ACHN (cell line): ENCODE data around the gene LTBP1.
"Not testable (repeated sequence)": the region's sequence is repeated elsewhere in the genome, so short reads cannot be mapped to it uniquely, and the experiment has no call there.

Experiments
- DNase-seq: peaks from one replicate; pipeline ENCODE4 v3.0.0-alpha.2; 2015
- in situ Hi-C: cut with HindIII; loops from 2 replicates; pipeline ENCODE4 v1.10.0; 2017; ENCODE audit warnings: low sequenced_read_pairs, low pct_ligation_motif_present, low pct_unique_long_range_greater_than_20kb

LTBP1 gene

DNA sequence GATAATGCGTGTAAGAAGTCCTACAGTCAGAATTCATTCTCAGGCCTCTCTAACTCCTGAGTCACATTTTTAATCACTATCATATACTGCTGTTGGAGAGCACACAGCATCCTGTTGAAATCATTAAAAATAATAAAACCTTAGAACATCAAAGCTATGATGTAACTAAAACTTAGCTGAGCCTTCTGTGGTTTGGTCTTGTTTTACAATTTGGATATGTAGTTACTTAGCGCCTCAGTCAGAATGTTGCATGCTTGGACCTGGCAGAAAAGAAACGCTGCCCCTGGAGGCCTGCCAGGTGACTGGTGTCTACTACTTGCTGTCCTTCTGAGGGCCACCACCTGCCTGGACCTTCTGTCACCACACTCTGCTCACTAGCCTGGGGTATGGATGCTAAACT, 268.5 kb downstream of the LTBP1 start:
- no peak for DNase-seq
- in situ Hi-C loops, result no loop called here

DNA sequence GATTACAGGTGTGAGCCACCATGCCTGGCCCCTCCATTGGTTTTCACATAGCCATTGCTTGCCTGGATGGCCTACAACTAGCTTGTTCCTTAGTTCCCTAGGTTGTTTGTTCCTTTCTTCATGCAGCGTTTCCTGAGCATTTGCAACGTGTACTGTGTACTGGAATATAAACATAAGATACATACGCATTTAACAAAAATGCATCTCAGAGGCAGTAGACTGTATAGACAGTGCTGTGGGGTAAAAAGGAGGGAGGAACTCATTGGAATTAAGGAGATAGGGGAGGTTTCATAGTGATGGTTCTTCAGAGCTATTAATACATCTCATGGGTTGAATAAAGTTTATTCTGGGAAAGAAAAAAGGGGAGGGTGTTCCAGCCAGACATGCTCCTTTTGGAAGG, 269.2 kb downstream of the LTBP1 start:
- no peak for DNase-seq
- in situ Hi-C loops, result no loop called here

DNA sequence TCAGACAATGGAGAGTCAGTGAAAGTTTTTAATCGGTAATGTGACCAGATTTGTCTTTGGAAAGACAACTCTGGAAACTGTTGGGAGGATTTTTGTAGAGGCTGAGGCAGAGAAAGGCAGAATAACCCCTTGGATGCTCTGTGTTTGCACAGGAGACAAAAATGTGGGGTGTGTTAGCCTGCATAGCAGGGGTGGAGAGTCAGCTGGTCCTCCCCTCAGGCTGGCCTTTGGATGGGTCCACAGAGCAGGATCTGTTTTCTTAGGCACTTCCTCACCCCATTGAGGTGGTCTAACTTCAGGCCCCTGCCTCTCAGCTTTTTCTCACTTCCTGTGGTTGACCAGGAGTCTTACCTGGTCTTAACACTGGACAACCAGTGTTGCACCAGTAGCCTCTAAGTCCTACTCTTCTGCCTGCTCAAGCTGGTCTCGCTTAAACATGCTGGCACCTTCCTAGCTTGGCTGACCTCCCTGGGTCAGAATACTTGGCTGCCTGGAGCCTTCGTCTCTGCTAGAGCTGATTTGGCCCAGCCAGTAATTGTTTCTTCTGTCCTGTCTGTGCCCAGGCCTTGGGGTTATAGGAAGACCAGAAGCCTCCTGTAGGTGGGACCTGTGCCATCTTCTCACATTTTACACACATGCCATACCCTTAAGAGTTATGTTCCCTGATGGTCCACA, 269.9 kb downstream of the LTBP1 start:
- DNase-seq, result no peak
- in situ Hi-C loops, result no loop called here

DNA sequence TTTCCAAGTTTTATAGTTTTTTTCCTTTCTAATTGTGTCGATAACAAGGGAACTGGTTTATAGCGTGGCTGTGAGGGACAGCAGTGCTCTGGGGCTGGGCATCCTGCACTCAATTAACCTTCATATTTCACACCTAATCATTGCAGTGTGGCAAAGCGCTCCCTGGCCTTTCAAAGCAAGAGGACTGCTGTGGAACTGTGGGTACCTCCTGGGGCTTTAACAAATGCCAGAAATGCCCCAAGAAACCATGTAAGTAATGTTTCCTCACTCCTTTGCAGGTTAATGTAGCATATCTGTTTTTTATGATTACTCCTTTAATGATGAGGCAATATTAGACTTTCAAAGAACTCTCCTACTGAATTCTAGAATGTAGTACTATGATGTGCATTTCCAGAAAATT, 270.7 kb downstream of the LTBP1 start:
- DNase-seq, result no peak

DNA sequence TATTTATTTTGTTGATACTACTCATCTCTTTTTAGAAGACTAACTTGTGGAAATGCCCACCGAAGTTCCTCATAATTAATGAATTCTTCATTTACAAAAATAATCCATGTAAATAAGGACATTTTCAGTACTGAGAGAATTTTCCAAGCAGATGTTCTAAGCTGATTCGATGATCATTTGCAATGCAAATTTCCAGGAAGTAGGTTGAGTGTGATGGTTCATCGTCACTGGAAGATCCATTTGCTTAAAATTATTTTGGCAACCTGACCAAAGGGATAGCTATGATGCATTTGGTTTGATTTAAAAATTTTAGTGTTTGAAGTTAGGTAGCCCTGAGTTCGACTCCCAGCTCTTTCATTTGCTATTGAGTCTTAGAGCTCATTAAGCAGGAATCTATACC, 272.4 kb downstream of the LTBP1 start:
- in situ Hi-C loops, result no loop called here
- DNase-seq, result no peak

More for the DNA sequence above, 270.7 kb downstream of the LTBP1 start:
- in situ Hi-C loops, result no loop called here

DNA sequence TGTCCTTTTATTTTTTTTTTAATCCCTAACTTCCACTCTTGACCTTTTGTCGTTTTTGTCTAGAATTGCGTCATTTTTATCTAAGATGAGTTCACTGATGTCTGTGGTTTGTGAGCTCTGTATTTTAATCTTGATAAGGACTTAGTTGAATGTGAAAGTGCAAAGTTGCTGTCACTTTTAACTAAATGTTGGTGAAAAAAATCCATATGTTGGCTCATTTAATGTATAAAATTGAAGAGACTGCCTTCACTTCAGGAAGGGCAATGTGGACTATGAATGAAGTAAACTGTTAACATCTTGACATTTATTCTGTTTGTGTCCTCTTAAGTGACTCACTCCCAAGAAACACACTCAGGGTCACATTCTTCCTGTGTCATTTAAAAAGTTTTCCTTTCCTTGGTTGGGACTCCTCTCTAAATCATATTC, 273.1 kb downstream of the LTBP1 start:
- in situ Hi-C loops, result no loop called here
- no peak for DNase-seq

DNA sequence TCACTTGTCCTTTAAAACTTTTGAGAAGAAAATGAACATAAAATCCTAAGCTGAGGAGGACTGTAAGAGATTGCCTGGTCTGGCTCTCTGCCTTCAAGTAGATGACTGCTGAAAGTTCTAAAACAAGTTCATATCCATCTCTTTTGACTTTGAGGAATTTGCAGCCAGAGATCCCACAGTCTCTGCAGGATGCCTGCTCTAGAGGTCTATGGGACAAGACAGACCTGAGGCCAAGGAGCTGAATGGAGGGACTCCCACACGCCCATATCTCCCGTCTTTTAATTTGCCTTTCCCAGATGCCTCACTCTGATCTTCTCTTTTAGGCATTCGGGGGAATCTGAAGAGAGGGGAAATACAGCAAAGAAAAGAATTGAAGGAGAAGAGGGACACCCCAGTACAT, 273.8 kb downstream of the LTBP1 start:
- in situ Hi-C loops, result no loop called here
- no peak for DNase-seq

DNA sequence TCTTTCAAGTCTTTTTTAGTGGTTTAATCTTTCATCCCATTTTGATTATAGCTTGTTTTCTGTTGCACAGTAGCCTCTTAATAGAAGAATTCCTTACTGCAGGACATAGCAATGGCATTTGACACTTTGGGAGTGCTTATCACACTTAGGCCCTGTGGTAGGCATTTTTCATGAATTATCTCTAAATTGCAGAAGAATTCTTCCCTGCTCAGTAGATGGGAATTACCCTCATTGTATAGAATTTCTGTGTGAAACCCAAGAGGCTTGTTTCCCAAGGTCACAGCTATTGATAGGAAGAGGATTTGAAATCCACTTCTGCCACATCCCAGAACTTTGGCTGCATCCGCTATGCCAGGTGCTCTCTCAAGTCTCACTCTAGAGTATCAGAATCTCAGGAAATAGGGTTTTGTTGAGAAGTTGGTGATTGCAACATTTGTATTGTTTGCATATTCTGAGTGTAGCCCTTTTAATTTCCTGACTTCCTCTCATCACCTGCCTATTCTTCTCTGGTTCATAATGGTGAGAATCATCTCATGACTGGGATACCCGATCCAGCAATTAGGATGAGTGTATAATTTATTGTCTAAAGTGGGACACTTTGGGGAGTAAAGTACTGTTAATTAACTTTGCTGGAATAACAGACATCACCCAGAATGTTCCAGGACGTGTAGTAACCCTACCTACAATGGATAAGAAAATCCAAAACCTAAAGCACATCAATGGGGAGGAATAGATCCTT, 274.5 kb downstream of the LTBP1 start:
- in situ Hi-C loops, result no loop called here

DNA sequence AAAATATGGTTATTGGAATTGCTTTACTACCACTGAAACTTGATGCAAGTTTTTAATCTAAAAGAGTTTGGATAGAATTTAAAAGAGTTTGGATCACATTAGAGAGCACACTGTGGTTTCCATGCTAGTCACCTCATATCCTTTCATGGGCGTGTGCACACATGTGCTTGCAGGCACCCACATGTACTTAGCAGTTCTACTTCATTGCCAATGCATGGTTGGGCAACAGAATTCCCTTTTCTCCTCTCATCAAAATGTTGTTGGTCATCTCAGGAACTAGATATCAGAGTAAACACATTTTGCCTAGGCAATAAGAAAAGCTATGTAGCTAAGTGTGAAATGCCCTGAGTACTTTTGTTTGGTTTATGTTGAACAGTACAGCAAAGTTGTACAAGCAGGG, 275.6 kb downstream of the LTBP1 start:
- in situ Hi-C loops, result no loop called here
- no peak for DNase-seq

More for the DNA sequence above, 274.5 kb downstream of the LTBP1 start:
- no peak for DNase-seq

DNA sequence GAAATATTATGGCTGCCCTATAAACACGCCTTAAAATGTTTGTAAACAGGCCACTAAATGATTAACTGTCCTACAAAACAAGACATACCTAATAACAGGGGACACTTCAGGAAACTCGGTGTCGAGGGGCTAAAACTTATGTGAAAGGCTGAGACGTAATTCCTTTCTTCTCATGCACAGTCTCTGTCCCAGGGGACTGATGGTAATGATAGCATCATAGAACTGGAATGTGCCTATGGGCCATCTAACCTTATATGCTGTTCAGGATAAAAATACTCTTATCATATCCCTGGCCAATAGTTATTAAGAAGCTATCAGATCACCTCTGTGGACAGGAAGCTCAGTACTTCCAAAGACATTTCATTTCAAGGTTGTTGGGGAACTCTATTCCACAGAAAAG, 277.1 kb downstream of the LTBP1 start:
- DNase-seq, result no peak
- in situ Hi-C loops, result no loop called here

DNA sequence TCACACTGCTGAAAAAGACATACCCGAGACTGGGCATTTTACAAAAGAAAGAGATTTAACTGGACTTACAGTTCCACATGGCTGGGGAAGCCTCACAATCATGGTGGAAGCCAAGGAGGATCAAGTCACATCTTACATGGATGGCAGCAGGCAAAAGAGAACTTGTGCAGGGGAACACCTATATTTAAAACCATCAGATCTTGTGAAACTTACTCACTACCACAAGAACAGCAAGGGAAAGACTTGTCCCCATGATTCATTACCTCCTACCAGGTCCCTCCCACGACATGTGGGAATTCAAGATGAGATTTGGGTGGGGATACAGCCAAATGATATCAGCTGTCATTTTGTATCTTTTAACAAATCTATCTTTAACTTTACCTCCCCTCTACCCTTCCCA, 278.6 kb downstream of the LTBP1 start:
- in situ Hi-C loops, result no loop called here
- no peak for DNase-seq

DNA sequence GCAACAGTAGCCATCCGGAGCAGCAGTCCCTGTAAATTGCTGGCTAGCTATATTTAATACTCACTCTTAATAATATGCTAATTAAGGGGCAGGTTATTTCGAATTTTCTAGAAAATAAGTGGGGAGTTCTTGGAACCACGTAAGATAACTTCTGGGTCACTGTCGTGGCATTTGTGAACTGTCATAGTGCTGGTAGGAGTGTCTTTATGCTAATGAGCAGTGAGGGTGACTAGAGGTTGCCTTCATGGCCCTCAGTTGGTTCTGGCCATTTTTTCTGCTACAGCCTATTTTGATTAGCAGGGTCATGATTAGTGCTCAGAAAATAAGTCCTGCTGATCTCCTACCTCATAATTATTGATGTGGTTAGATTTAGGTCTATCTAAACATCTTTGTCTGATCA, 279.8 kb downstream of the LTBP1 start:
- in situ Hi-C loops, result no loop called here

DNA sequence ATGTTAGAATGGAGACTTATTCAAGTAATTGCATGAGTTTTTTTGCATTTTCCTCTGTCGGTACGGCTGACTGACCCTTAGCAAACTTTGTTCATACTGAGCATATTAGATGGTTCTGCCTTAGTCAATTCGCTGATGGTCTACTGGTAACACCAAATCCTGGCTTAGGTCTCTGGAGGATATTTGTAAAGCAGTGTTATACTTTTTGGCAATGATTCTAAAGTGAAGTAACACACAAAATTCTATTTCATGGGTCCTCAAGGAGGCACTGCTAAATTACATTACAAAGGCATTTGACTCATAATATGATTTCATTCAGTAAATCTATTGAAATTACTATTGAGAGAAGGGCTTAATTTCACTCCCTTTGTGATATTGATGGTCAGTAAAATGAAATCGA, 282.9 kb downstream of the LTBP1 start:
- no peak for DNase-seq
- in situ Hi-C loops, result no loop called here

More for the DNA sequence above, 279.8 kb downstream of the LTBP1 start:
- DNase-seq, result no peak

DNA sequence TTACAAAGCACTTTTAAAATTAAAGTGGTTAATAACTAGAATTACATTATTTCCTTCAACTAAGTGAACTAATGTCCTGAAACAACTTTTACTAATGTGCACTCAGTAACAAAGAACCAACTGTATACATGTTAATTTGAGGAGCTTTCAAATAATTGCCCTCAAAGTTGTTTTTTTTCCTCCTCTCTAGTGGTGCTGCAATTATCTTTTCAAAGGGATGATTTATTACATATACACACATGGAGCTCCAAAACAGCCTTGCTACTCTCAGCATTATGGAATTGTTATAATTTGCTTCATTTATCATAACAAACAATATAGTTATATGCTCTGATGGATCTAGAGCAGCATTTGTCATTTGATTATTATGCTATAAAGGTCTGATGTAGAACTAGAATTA, 283.4 kb downstream of the LTBP1 start:
- in situ Hi-C loops, result no loop called here

DNA sequence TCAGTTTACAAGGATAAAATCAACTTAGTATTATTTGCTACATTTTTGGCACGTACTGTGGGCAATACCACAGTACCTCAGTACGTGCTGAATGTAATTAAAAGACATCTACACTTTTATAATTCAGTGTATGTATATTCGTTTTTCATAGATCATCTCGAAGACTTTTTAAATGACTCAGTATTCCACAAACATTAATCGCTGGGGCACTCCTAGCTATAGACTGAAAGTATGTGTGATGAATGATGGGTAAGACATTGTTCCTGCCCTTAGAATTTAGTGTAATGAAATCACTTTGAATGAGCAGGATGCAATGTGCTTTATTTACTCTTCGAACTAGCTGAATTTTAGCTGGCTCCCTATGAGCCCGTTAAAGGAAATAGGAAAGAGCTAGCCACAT, 284.1 kb downstream of the LTBP1 start:
- DNase-seq, result no peak
- in situ Hi-C loops, result no loop called here

More for the DNA sequence above, 283.4 kb downstream of the LTBP1 start:
- no peak for DNase-seq

DNA sequence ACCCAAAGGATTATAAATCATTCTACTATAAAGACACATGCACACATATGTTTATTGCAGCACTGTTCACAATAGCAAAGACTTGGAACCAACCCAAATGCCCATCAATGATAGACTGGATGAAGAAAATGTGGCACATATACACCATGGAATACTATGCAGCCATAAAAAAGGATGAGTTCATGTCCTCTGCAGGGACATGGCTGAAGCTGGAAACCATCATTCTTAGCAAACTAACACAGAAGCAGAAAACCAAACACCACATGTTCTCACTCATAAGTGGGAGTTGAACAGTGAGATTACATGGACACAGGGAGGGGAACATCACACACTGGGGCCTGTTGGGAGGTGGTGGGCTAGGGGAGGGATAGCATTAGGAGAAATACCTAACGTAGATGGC, 288.8 kb downstream of the LTBP1 start:
- DNase-seq, in situ Hi-C loops: not testable (repeated sequence)

DNA sequence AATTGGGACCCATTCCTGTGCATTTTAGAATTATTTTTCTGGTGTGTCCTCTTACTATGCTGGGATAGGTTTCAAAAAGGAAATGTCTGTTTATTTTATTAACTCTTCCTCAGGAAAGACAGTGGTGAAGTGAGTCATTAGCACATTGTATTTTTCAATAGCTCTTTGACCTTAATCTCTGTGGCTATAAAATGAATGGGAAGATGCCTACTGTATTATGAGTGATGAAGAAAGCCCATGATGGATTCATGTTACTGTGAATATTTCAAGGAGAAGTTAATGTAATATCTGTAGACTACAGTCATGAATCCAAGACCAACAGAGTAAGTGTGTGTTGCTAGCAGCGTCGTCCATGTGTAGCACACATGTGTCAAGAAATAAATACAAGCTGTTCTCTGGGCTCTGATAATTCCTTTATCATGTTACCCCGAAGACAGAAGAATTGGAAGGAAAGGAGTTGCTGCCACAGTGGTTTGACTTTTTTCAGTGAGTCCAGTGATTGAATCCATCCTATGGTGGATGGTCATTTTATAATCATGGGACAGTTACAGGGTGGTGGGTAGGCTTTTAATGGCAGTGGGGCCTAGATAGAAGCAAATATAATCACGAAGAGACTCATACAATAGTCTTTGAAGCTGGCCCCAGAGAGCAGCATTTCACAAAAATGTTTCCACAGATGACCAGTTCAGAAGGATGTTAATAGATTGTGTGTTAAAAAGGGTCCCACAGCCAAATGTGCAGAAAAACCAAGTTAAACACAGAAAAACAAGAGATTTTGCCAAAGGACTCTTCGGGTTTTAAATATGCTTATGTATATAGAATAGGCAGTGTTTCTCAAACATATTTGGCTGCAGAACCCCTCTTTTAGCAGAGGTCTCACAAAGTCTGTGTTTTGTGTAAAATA, 290.0 kb downstream of the LTBP1 start:
- no peak for DNase-seq
- in situ Hi-C loops, result no loop called here

DNA sequence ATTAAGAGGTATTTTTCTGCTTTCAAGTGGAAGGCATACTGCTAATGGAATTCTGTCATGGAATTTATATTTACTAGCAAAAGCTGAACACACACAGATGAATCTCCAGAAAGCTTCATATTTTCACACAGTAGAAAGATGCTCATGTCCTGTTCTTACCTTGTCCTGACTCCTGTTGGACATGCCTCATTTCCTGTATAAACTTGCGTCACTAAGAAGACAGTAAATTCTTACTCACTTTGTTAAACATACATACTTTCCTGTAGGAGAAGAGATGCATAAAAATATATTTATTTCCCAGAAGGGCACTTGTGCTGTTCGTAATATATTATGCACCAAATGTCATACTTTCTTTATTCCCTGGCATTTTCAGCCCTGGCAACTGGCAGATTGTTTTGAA, 291.4 kb downstream of the LTBP1 start:
- no peak for DNase-seq
- in situ Hi-C loops, result no loop called here

DNA sequence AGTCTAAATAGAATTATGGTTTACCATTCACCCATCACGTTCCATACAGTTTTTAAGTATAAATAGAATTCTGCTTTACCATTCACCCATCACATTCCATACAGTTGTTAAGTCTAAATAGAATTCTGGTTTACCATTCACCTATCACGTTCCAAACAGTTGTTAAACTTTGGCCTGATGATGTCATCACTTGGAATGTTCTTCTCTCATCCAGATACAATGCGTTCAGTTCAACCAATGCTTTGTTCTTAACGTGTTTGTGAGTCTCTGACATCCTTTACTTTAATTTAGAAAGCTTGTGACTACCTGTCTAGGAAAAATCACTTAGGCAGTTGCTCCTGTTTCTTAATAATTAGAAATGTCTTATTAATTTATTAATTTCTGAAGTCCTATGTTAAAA, 293.4 kb downstream of the LTBP1 start:
- in situ Hi-C loops, result no loop called here
- DNase-seq, result peak; percentile 47
